Right ventricle myocardium inferior (tissue), 1 donor: ENCODE results near the gene JCAD. TPM values are rescaled to one million over a fixed set of nuclear protein-coding genes. Genes with fewer than 3 reads are reported as not detected.
A peak's percentile ranks its signal among the peaks of the same experiment; 100 is the strongest.
"Not testable (repeated sequence)": the region's sequence is repeated elsewhere in the genome, so short reads cannot be mapped to it uniquely, and the experiment has no call there.

Experiments
- ATAC-seq: fragments of 200-7000 bp; cut with Tn5 transposase; one replicate; pipeline ENCODE4 v1.9.1; 2020; ENCODE audit warnings: mild to moderate bottlenecking, moderate library complexity
- DNase-seq: peaks from one replicate; pipeline ENCODE4 v3.0.0; 2021; ENCODE audit errors: missing footprints
- intact Hi-C: fragments of 100-400 bp; cut with DNase I; formaldehyde crosslinking; loops from one replicate; pipeline ENCODE4 v1.11.0; 2022
- total RNA-seq: library from RNA; stranded (reverse); fragmentation: NEBNext Ultra II Directional; extraction: Animal tissue kit (Norgen Biotek cat#: 25700); gene quantifications from one replicate; pipeline ENCODE4 v1.2.1, GENCODE V29; 2021
- donor health status: DM: no; HTN: yes; CAD: no; lungs with severe emphysema.

The JCAD gene
- total RNA-seq, 1 donor from 2014 or later: 25.6 TPM

- ATAC-seq: no peak
- no peak for DNase-seq
- intact Hi-C loops: no loop called here
These were observed 48.0 kb downstream of the JCAD start for GRCh38 chr10:30011396-30011795.

GRCh38 chr10:30007406-30007805, 52.0 kb downstream of the JCAD start:
- DNase-seq (no peak), ATAC-seq (no peak)
- intact Hi-C loops: no loop called here

- intact Hi-C loops: no loop called here
- ATAC-seq (no peak), DNase-seq (no peak)
These were observed 53.0 kb downstream of the JCAD start for GRCh38 chr10:30006410-30006809.

GRCh38 chr10:30005116-30005515, 54.3 kb downstream of the JCAD start:
- DNase-seq, ATAC-seq, intact Hi-C loops: not testable (repeated sequence)

GRCh38 chr10:30002426-30003266, 56.7 kb downstream of the JCAD start:
- ATAC-seq: peak; percentile 71
- peak; percentile 83 for DNase-seq
- intact Hi-C loops: no loop called here

- peak; percentile 62 for DNase-seq
- intact Hi-C loops: no loop called here
- peak; percentile 57 for ATAC-seq
These were observed 58.4 kb downstream of the JCAD start for GRCh38 chr10:30000802-30001571.

GRCh38 chr10:29998142-29998808, 61.1 kb downstream of the JCAD start:
- ATAC-seq: peak; percentile 44
- intact Hi-C loops: loop anchor here (1.0 to 5.0 kb wide), 2 partner anchors 189 to 243 kb away; no protein-coding TSS in a partner anchor
- peak; percentile 78 for DNase-seq

- intact Hi-C loops: loop anchor here (5.0 kb wide), 1 partner anchor 192 kb away; no protein-coding TSS in a partner anchor
- DNase-seq (no peak), ATAC-seq (no peak)
These were observed 64.6 kb downstream of the JCAD start for GRCh38 chr10:29994811-29995210.

- DNase-seq: no peak
- ATAC-seq: no peak
- intact Hi-C loops: no loop called here
These were observed 66.0 kb downstream of the JCAD start for GRCh38 chr10:29993319-29993915.

- no peak for ATAC-seq
- DNase-seq: no peak
- intact Hi-C loops: no loop called here
These were observed 66.5 kb downstream of the JCAD start for GRCh38 chr10:29992914-29993313.

GRCh38 chr10:29991382-29991781, 68.0 kb downstream of the JCAD start:
- intact Hi-C loops: no loop called here
- no peak for ATAC-seq

GRCh38 chr10:29987471-29987870, 71.9 kb downstream of the JCAD start:
- ATAC-seq (no peak), DNase-seq (no peak)
- intact Hi-C loops: no loop called here

More at GRCh38 chr10:29991382-29991781, 68.0 kb downstream of the JCAD start:
- no peak for DNase-seq

GRCh38 chr10:29982997-29983648, 76.3 kb downstream of the JCAD start:
- intact Hi-C loops: no loop called here
- ATAC-seq: no peak
- no peak for DNase-seq

GRCh38 chr10:29981510-29981909, 77.9 kb downstream of the JCAD start:
- intact Hi-C loops: no loop called here

GRCh38 chr10:29980084-29980483, 79.3 kb downstream of the JCAD start:
- intact Hi-C loops: no loop called here
- ATAC-seq: peak; percentile 63
- DNase-seq: peak; percentile 84

More at GRCh38 chr10:29981510-29981909, 77.9 kb downstream of the JCAD start:
- ATAC-seq (no peak), DNase-seq (no peak)

GRCh38 chr10:29979421-29979779, 80.0 kb downstream of the JCAD start:
- intact Hi-C loops, DNase-seq, ATAC-seq: not testable (repeated sequence)

GRCh38 chr10:29977171-29977570, 82.2 kb downstream of the JCAD start:
- DNase-seq (no peak), ATAC-seq (no peak)
- intact Hi-C loops: no loop called here

GRCh38 chr10:29976134-29976533, 83.3 kb downstream of the JCAD start:
- no peak for DNase-seq
- no peak for ATAC-seq
- intact Hi-C loops: no loop called here
